ENCODE results near the gene PPP1R10.

- TF ChIP-seq CTCF (IDR thresholded peaks at IDR 0.05) (no peak), ZFX (IDR thresholded peaks at IDR 0.05; ENCODE audit: borderline replicate concordance) (no peak)
These were observed 52.9 kb downstream of the PPP1R10 start for GRCh38 chr6:30564114-30564513.

Data from 22Rv1 (cell line).